Immature natural killer cell (primary cell): ENCODE results near the gene BFAR. TPM values are rescaled to one million over a fixed set of nuclear protein-coding genes. Genes with fewer than 3 reads are reported as not detected.
"Not testable (repeated sequence)": the region's sequence is repeated elsewhere in the genome, so short reads cannot be mapped to it uniquely, and the experiment has no call there.

ENCODE experiments used
- DNase-seq, 3 donors: peaks; one replicate each; pipeline ENCODE4 v3.0.0; 2022; ENCODE audit warnings: mixed read lengths in 1 of 3
- H3K27ac Mint-ChIP-seq, 6 donors: one replicate each; pipeline ENCODE4 v1.8.0; 2020; ENCODE audit warnings: mixed read lengths in 6 of 6, mild to moderate bottlenecking in 5 of 6, inconsistent platforms in 4 of 6, moderate library complexity in 3 of 6
- H3K27me3 Mint-ChIP-seq, 3 donors: one replicate each; pipeline ENCODE4 v1.8.0; 2020 to 2021; ENCODE audit warnings: low read depth in 3 of 3, mild to moderate bottlenecking in 3 of 3, mixed read lengths in 3 of 3, moderate library complexity in 3 of 3, inconsistent platforms in 1 of 3
- H3K36me3 Mint-ChIP-seq, 3 donors: one replicate each; pipeline ENCODE4 v1.8.0; 2020; ENCODE audit warnings: mixed read lengths in 3 of 3, inconsistent platforms in 2 of 3, mild to moderate bottlenecking in 2 of 3
- H3K4me1 Mint-ChIP-seq, 2 donors: one replicate each; pipeline ENCODE4 v1.8.0; 2020; ENCODE audit warnings: inconsistent platforms in 2 of 2, mild to moderate bottlenecking in 2 of 2, mixed read lengths in 2 of 2, moderate library complexity in 1 of 2
- H3K4me3 Mint-ChIP-seq, 5 donors: one replicate each; pipeline ENCODE4 v1.8.0; 2020; ENCODE audit warnings: mild to moderate bottlenecking in 5 of 5, mixed read lengths in 5 of 5, inconsistent platforms in 3 of 5, moderate library complexity in 3 of 5
- H3K9me3 Mint-ChIP-seq, 6 donors: one replicate each; pipeline ENCODE4 v1.8.0; 2020; ENCODE audit warnings: mild to moderate bottlenecking in 6 of 6, mixed read lengths in 6 of 6, inconsistent platforms in 4 of 6, moderate library complexity in 3 of 6
- polyA plus RNA-seq, 3 donors: library from polyadenylated mRNA; unstranded; fragments of 300-500 nt; fragmentation: Illumina TruSeq; gene quantifications; one replicate each; pipeline ENCODE4 v1.2.3, GENCODE V29; 2021

The BFAR gene
- polyA plus RNA-seq, 3 donors from 2014 or later, result 33.7 to 48.0 (median 44.2) TPM

GRCh38 chr16:14627078-14627477, 5.7 kb upstream of the BFAR start:
- Mint-ChIP-seq H3K27me3 (peaks cover 9 to 18% (median 13%) of the 10 kb centered on the region in 3 donors), H3K27ac (peak overlapping the region in 4 of 6 donors; percentile 57 to 86 (median 60)), H3K4me3 (no peak overlapping the region), H3K36me3 (peaks cover 14 to 32% (median 20%) of the 10 kb centered on the region in 3 donors), H3K9me3 (peaks cover 0 to 1% (median 0%) of the 10 kb centered on the region in 6 donors), H3K4me1 (peaks cover 34 to 56% of the 10 kb centered on the region in 2 donors)
- no peak for DNase-seq

GRCh38 chr16:14628806-14629611, 3.7 kb upstream of the BFAR start:
- H3K36me3 Mint-ChIP-seq, result peaks cover 7 to 21% (median 13%) of the 10 kb centered on the region in 3 donors
- H3K27me3 Mint-ChIP-seq, result peaks cover 18 to 31% (median 18%) of the 10 kb centered on the region in 3 donors
- peaks cover 48 to 71% of the 10 kb centered on the region in 2 donors for H3K4me1 Mint-ChIP-seq
- DNase-seq, result peak; percentile 52 to 70 (median 69)
- H3K27ac Mint-ChIP-seq, result peak overlapping the region; percentile 97 to 100 (median 98)
- peaks cover 0 to 1% (median 0%) of the 10 kb centered on the region in 6 donors for H3K9me3 Mint-ChIP-seq
- peak overlapping the region; percentile 94 to 98 (median 97) for H3K4me3 Mint-ChIP-seq

GRCh38 chr16:14629612-14629918, 3.2 kb upstream of the BFAR start:
- Mint-ChIP-seq H3K27me3 (peaks cover 18 to 31% (median 18%) of the 10 kb centered on the region in 3 donors), H3K4me3 (peak overlapping the region; percentile 94 to 98 (median 97)), H3K36me3 (peaks cover 5 to 16% (median 9%) of the 10 kb centered on the region in 3 donors), H3K27ac (peak overlapping the region; percentile 97 to 100 (median 98)), H3K4me1 (peaks cover 53 to 73% of the 10 kb centered on the region in 2 donors), H3K9me3 (peaks cover 0 to 1% (median 0%) of the 10 kb centered on the region in 6 donors)
- no peak for DNase-seq

- H3K4me3 Mint-ChIP-seq, result peak within 1 kb of the TSS; percentile 94 to 100 (median 97)
- DNase-seq, result peak; percentile 98 to 99 (median 98)
- H3K9me3 Mint-ChIP-seq, result peaks cover 0 to 1% (median 0%) of the 10 kb centered on the region in 6 donors
- peaks cover 18 to 31% (median 18%) of the 10 kb centered on the region in 3 donors for H3K27me3 Mint-ChIP-seq
- H3K36me3 Mint-ChIP-seq, result peaks cover 5 to 16% (median 9%) of the 10 kb centered on the region in 3 donors
- H3K27ac Mint-ChIP-seq, result peak within 1 kb of the TSS; percentile 98 to 100 (median 100)
- H3K4me1 Mint-ChIP-seq, result peaks cover 58 to 78% of the 10 kb centered on the region in 2 donors
Observed at GRCh38 chr16:14629919-14630619, 2.7 kb upstream of the BFAR start, which contains the start of gene PARN. Gene PARN (minus strand): TSS chr16:14630260. CDS start chr16:14630125, 135 bp downstream.

GRCh38 chr16:14630620-14631330, 2.0 kb upstream of the BFAR start:
- Mint-ChIP-seq H3K4me3 (peak overlapping the region; percentile 96 to 100 (median 100)), H3K27me3 (peaks cover 17 to 31% (median 18%) of the 10 kb centered on the region in 3 donors), H3K36me3 (peaks cover 1 to 12% (median 9%) of the 10 kb centered on the region in 3 donors), H3K27ac (peak overlapping the region; percentile 99 to 100 (median 100)), H3K4me1 (peaks cover 63 to 78% of the 10 kb centered on the region in 2 donors)
- not testable (repeated sequence) for DNase-seq, H3K9me3 Mint-ChIP-seq

GRCh38 chr16:14634389-14634725, 1.6 kb downstream of the BFAR start:
- Mint-ChIP-seq H3K4me1 (peaks cover 66 to 70% of the 10 kb centered on the region in 2 donors), H3K9me3 (peaks cover 0 to 1% (median 0%) of the 10 kb centered on the region in 6 donors), H3K27ac (peak overlapping the region; percentile 99 to 100 (median 100)), H3K27me3 (peaks cover 15 to 26% (median 17%) of the 10 kb centered on the region in 3 donors), H3K36me3 (peaks cover 0 to 4% (median 3%) of the 10 kb centered on the region in 3 donors), H3K4me3 (peak overlapping the region; percentile 97 to 100 (median 100))
- DNase-seq, result no peak

GRCh38 chr16:14635395-14636165, 2.8 kb downstream of the BFAR start:
- H3K4me3 Mint-ChIP-seq, result peak overlapping the region in 4 of 5 donors; percentile 11 to 100 (median 24)
- peaks cover 70 to 74% of the 10 kb centered on the region in 2 donors for H3K4me1 Mint-ChIP-seq
- H3K9me3 Mint-ChIP-seq, result no peaks in the 10 kb centered on the region
- H3K27me3 Mint-ChIP-seq, result peaks cover 6 to 16% (median 11%) of the 10 kb centered on the region in 3 donors
- peak overlapping the region; percentile 75 to 100 (median 100) for H3K27ac Mint-ChIP-seq
- H3K36me3 Mint-ChIP-seq, result no peaks in the 10 kb centered on the region
- no peak for DNase-seq

- peak overlapping the region; percentile 41 to 91 (median 56) for H3K27ac Mint-ChIP-seq
- H3K4me3 Mint-ChIP-seq, result peak overlapping the region in 2 of 5 donors; percentile 11 to 35
- H3K4me1 Mint-ChIP-seq, result peaks cover 65 to 78% of the 10 kb centered on the region in 2 donors
- not testable (repeated sequence) for DNase-seq, H3K9me3 Mint-ChIP-seq, H3K36me3 Mint-ChIP-seq
- peaks cover 6 to 14% (median 10%) of the 10 kb centered on the region in 3 donors for H3K27me3 Mint-ChIP-seq
Observed at GRCh38 chr16:14636179-14636950, 3.6 kb downstream of the BFAR start.

- not testable (repeated sequence) for DNase-seq, H3K36me3 Mint-ChIP-seq, H3K4me3 Mint-ChIP-seq, H3K9me3 Mint-ChIP-seq
- Mint-ChIP-seq H3K27me3 (peaks cover 6 to 14% (median 10%) of the 10 kb centered on the region in 3 donors), H3K4me1 (peaks cover 61 to 75% of the 10 kb centered on the region in 2 donors), H3K27ac (peak overlapping the region in 4 of 6 donors; percentile 6 to 41 (median 23))
Observed at GRCh38 chr16:14636951-14637240, 4.1 kb downstream of the BFAR start.

GRCh38 chr16:14640538-14640937, 7.8 kb downstream of the BFAR start:
- Mint-ChIP-seq H3K36me3 (peaks cover 0 to 3% (median 3%) of the 10 kb centered on the region in 3 donors), H3K4me1 (peaks cover 36 to 55% of the 10 kb centered on the region in 2 donors), H3K9me3 (no peaks in the 10 kb centered on the region), H3K27me3 (no peaks in the 10 kb centered on the region), H3K27ac (peak overlapping the region in 5 of 6 donors; percentile 32 to 72 (median 44)), H3K4me3 (no peak overlapping the region)
- DNase-seq, result no peak

GRCh38 chr16:14641206-14641605, 8.5 kb downstream of the BFAR start:
- Mint-ChIP-seq H3K4me1 (peaks cover 31 to 50% of the 10 kb centered on the region in 2 donors), H3K4me3 (no peak overlapping the region), H3K9me3 (no peaks in the 10 kb centered on the region), H3K27me3 (no peaks in the 10 kb centered on the region), H3K27ac (peak overlapping the region; percentile 1 to 84 (median 36)), H3K36me3 (peaks cover 0 to 4% (median 4%) of the 10 kb centered on the region in 3 donors)
- DNase-seq, result no peak

- H3K27me3 Mint-ChIP-seq, result no peaks in the 10 kb centered on the region
- H3K9me3 Mint-ChIP-seq, result no peaks in the 10 kb centered on the region
- H3K36me3 Mint-ChIP-seq, result peaks cover 0 to 4% (median 4%) of the 10 kb centered on the region in 3 donors
- peak overlapping the region in 5 of 6 donors; percentile 18 to 75 (median 40) for H3K27ac Mint-ChIP-seq
- H3K4me3 Mint-ChIP-seq, result no peak overlapping the region
- no peak for DNase-seq
- peaks cover 23 to 43% of the 10 kb centered on the region in 2 donors for H3K4me1 Mint-ChIP-seq
Observed at GRCh38 chr16:14641926-14642325, 9.2 kb downstream of the BFAR start.
